Astrocyte of the spinal cord (primary cell): ENCODE data around the gene PADI4.

Experiments used
- DNase-seq: peaks from one replicate; pipeline ENCODE4 v3.0.0; 2011; ENCODE audit warnings: low read depth, low spot score
- H3K4me3 ChIP-seq: 2 replicates; pipeline ENCODE4 v1.5.1; 2011; ENCODE audit warnings: low read depth, mild to moderate bottlenecking, low read length, moderate library complexity
- CTCF ChIP-seq: IDR thresholded peaks from 2 replicates; pipeline ENCODE4 v1.5.1; 2012; ENCODE audit warnings: low read depth, mild to moderate bottlenecking, low read length, inconsistent platforms
- in situ Hi-C: cut with HindIII; loops from 2 replicates; pipeline ENCODE4 v1.10.0; 2017; ENCODE audit warnings: low sequenced_read_pairs

Gene PADI4

DNA sequence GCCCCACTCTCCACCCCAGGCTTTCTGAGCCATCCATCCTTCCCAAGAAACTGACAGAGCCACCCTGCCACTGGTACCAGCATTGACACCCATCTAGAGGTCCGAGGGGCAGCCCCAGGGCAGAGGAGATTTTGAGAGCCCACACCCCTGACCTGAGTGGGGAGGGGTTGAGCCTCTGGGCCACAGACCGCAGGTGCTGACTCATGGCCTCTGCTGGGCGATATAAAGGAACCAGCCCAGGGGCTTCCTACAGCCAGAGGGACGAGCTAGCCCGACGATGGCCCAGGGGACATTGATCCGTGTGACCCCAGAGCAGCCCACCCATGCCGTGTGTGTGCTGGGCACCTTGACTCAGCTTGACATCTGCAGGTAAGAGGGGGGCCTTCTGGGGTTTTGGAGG, at the start of gene PADI4:
TSS of gene PADI4 (plus strand) at position 252 of the 400 bp plus-strand sequence. CDS start at position 278, 26 bp downstream.
- H3K4me3 ChIP-seq: no peak within 1 kb of the TSS
- DNase-seq: no peak
- TF ChIP-seq CTCF: no peak
- in situ Hi-C loops: no loop called here

DNA sequence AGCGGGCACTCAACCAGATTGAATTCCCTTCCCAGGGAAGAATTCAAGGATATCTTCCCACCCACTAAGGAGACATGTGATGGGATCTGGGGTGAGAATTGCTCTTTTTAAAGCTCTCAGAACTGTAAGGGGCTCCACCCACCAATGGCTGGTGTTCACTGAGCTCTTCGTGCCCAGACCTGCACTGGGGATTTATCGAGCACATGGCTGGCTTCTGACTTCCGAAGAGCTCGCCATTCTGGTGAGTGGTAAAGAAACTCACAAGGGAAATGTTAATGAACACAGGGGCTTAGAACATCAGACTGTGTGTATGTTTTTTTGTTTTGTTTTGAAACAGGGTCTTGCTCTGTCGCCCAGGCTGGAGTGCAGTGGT, 49.3 kb upstream of the PADI4 start:
- in situ Hi-C loops: no loop called here
- no peak for DNase-seq
- H3K4me3 ChIP-seq: no peak overlapping the region
- no peak for TF ChIP-seq CTCF

DNA sequence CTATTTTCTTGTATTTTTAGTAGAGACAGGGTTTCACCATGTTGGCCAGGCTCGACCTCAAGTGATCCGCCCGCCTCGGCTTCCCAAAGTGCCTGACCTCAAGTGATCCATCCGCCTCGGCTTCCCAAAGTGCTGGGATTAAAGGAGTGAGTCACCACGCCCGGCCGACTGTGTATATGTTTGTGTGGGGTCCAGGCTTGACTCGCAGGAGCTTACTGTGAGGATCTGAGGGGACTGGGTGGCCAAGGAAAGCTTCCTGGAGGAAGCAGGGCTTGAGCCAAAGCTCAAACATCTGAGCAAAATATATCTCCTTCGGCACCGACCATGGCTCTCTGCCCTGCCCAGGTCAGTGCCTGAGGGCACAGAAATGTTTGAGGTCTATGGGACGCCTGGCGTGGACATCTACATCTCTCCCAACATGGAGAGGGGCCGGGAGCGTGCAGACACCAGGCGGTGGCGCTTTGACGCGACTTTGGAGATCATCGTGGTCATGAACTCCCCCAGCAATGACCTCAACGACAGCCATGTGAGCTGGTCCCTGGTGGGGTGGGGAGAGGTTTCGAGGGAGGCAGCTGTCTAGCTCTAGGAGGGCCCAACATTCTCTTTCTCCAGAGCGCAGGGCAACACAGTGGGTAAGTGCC, 48.6 kb upstream of the PADI4 start:
- in situ Hi-C loops: no loop called here
- DNase-seq: peak; percentile 18

DNA sequence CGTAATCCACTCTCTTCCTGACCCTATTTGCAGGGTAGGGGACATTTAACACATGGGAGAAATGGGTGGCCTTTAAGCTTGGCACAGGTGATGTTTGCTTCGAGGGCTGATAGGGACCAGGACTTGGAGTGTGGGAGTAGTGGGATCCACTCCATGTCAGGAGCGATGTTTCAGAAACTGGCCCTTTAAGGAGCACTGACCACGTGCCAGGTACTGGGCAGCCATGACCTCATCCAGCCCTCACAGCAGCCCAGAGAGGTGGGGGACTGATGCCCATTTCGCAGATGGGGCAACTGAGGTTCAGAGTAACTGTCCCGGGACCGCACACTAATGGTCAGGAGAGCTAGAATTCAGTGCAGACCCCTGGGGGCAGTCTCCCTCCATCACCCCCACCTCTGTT, 47.7 kb upstream of the PADI4 start:
- in situ Hi-C loops: no loop called here
- TF ChIP-seq CTCF: no peak
- no peak for DNase-seq
- no peak overlapping the region for H3K4me3 ChIP-seq

More for the DNA sequence above, 48.6 kb upstream of the PADI4 start:
- no peak for TF ChIP-seq CTCF
- no peak overlapping the region for H3K4me3 ChIP-seq

GRCh38 chr1:17260738-17261137, 47.3 kb upstream of the PADI4 start:
- in situ Hi-C loops: no loop called here
- TF ChIP-seq CTCF: no peak
- DNase-seq: no peak
- no peak overlapping the region for H3K4me3 ChIP-seq

GRCh38 chr1:17263936-17264335, 44.1 kb upstream of the PADI4 start:
- TF ChIP-seq CTCF: no peak
- H3K4me3 ChIP-seq: no peak overlapping the region
- in situ Hi-C loops: no loop called here
- DNase-seq: no peak

GRCh38 chr1:17264470-17264869, 43.5 kb upstream of the PADI4 start:
- no peak for TF ChIP-seq CTCF
- H3K4me3 ChIP-seq: no peak overlapping the region
- in situ Hi-C loops: no loop called here
- DNase-seq: no peak
